Thymus (tissue), 11 donors: ENCODE measurements around the gene SORBS1. TPM values are rescaled to one million over a fixed set of nuclear protein-coding genes. Genes with fewer than 3 reads are reported as not detected.

ENCODE experiments used
- DNase-seq, 9 donors: peaks; one replicate each; pipeline ENCODE4 v3.0.0-alpha.2; 2013; ENCODE audit warnings: low spot score in 9 of 9, low read depth in 6 of 9, missing footprints in 1 of 9
- H3K27ac ChIP-seq, 2 donors: one replicate each; pipeline ENCODE4 v1.5.1; 2013; ENCODE audit warnings: control low read depth in 1 of 2, low read depth in 1 of 2, low read length in 1 of 2, mild to moderate bottlenecking in 1 of 2, moderate library complexity in 1 of 2
- H3K27me3 ChIP-seq, 2 donors: one replicate each; pipeline ENCODE4 v1.5.1; 2013; ENCODE audit warnings: low read length in 1 of 2; ENCODE audit not compliant: control insufficient read depth in 2 of 2, insufficient read depth in 1 of 2
- H3K36me3 ChIP-seq, 2 donors: one replicate each; pipeline ENCODE4 v1.5.1; 2013; ENCODE audit warnings: low read length in 1 of 2, mild to moderate bottlenecking in 1 of 2, moderate library complexity in 1 of 2; ENCODE audit not compliant: control insufficient read depth in 2 of 2, insufficient read depth in 2 of 2
- H3K4me1 ChIP-seq, 2 donors: one replicate each; pipeline ENCODE4 v1.5.1; 2013; ENCODE audit warnings: low read length in 2 of 2; ENCODE audit not compliant: control insufficient read depth in 2 of 2, insufficient read depth in 2 of 2
- H3K4me3 ChIP-seq, 2 donors: one replicate each; pipeline ENCODE4 v1.5.1; 2013; ENCODE audit warnings: low read length in 2 of 2, control low read depth in 1 of 2, mild to moderate bottlenecking in 1 of 2
- H3K9me3 ChIP-seq, 2 donors: one replicate each; pipeline ENCODE4 v1.5.1; 2013; ENCODE audit warnings: low read length in 1 of 2, mild to moderate bottlenecking in 1 of 2; ENCODE audit not compliant: control insufficient read depth in 2 of 2, insufficient read depth in 1 of 2
- WGBS: extraction: QIAGEN DNeasy Blood & Tissue Kit; methylation state at CpG from one replicate; pipeline ENCODE4 v1.1.7; 2013; 5-methylcytosine and 5-hydroxymethylcytosine counted together
- polyA plus RNA-seq: library from polyadenylated mRNA; stranded (reverse); fragments of 200-250 nt; gene quantifications from one replicate; pipeline ENCODE4 v1.2.3, GENCODE V29; 2013
- total RNA-seq: library from RNA; stranded (reverse); fragments of 120-200 nt; gene quantifications from one replicate; pipeline ENCODE4 v1.2.4, GENCODE V29; 2013
- donor health status: healthy.

The SORBS1 gene
- total and polyA plus RNA-seq, 2 donors, result 1.9 to 25.3 TPM

GRCh38 chr10:95293631-95294030 lies 267.5 kb downstream of the SORBS1 start:
- H3K27ac ChIP-seq, result no peak overlapping the region
- H3K4me1 ChIP-seq, result peaks cover 18 to 33% of the 10 kb centered on the region in 2 donors
- no peaks in the 10 kb centered on the region for H3K36me3 ChIP-seq
- WGBS, result 97% methylated on average over 3 of the region's 3 CpGs
- DNase-seq, result no peak
- H3K27me3 ChIP-seq, result peaks cover 7 to 30% of the 10 kb centered on the region in 2 donors
- H3K4me3 ChIP-seq, result no peak overlapping the region
- peaks cover 0 to 11% of the 10 kb centered on the region in 2 donors for H3K9me3 ChIP-seq

- no peak for DNase-seq
- WGBS, result 73% methylated on average over 19 of the region's 19 CpGs
- peaks cover 0 to 11% of the 10 kb centered on the region in 2 donors for H3K9me3 ChIP-seq
- peak overlapping the region in 1 of 2 donors; percentile 32 for H3K27ac ChIP-seq
- H3K36me3 ChIP-seq, result no peaks in the 10 kb centered on the region
- H3K4me3 ChIP-seq, result peak overlapping the region; percentile 22 to 65
- peaks cover 7 to 30% of the 10 kb centered on the region in 2 donors for H3K27me3 ChIP-seq
- H3K4me1 ChIP-seq, result peaks cover 18 to 26% of the 10 kb centered on the region in 2 donors
These were observed 269.7 kb downstream of the SORBS1 start for GRCh38 chr10:95291365-95292039.

GRCh38 chr10:95290461-95291364 lies 270.5 kb downstream of the SORBS1 start, which contains the start of gene PDLIM1:
Gene PDLIM1 (minus strand): TSS chr10:95291003. CDS start chr10:95290915, 88 bp downstream.
- Histone ChIP-seq H3K27ac (peak within 1 kb of the TSS; percentile 32 to 77), H3K27me3 (peaks cover 7 to 30% of the 10 kb centered on the region in 2 donors), H3K36me3 (no peaks in the 10 kb centered on the region), H3K9me3 (peaks cover 0 to 11% of the 10 kb centered on the region in 2 donors), H3K4me3 (peak within 1 kb of the TSS; percentile 61 to 65), H3K4me1 (peaks cover 16 to 19% of the 10 kb centered on the region in 2 donors)
- 1% methylated on average over 119 of the region's 119 CpGs for WGBS
- peak in 4 of 9 donors; percentile 24 to 61 (median 34) for DNase-seq

GRCh38 chr10:95289921-95290421 lies 271.2 kb downstream of the SORBS1 start:
- peaks cover 10 to 12% of the 10 kb centered on the region in 2 donors for H3K4me1 ChIP-seq
- peaks cover 7 to 30% of the 10 kb centered on the region in 2 donors for H3K27me3 ChIP-seq
- H3K4me3 ChIP-seq, result peak overlapping the region; percentile 61 to 65
- DNase-seq, result no peak
- 72% methylated on average over 14 of the region's 14 CpGs for WGBS
- peak overlapping the region; percentile 8 to 77 for H3K27ac ChIP-seq
- peaks cover 0 to 8% of the 10 kb centered on the region in 2 donors for H3K9me3 ChIP-seq
- H3K36me3 ChIP-seq, result no peaks in the 10 kb centered on the region

GRCh38 chr10:95289003-95289920 lies 271.9 kb downstream of the SORBS1 start:
- H3K27me3 ChIP-seq, result peaks cover 7 to 30% of the 10 kb centered on the region in 2 donors
- peak overlapping the region; percentile 4 to 61 for H3K4me3 ChIP-seq
- 93% methylated on average over 12 of the region's 12 CpGs for WGBS
- H3K36me3 ChIP-seq, result no peaks in the 10 kb centered on the region
- H3K9me3 ChIP-seq, result peaks cover 0 to 8% of the 10 kb centered on the region in 2 donors
- peak overlapping the region; percentile 8 to 38 for H3K27ac ChIP-seq
- H3K4me1 ChIP-seq, result peaks cover 4 to 5% of the 10 kb centered on the region in 2 donors
- DNase-seq, result no peak

- no peak overlapping the region for H3K27ac ChIP-seq
- H3K27me3 ChIP-seq, result peaks cover 7 to 30% of the 10 kb centered on the region in 2 donors
- WGBS, result 89% methylated on average over 1 of the region's 1 CpG
- no peak overlapping the region for H3K4me3 ChIP-seq
- peaks cover 4 to 5% of the 10 kb centered on the region in 2 donors for H3K4me1 ChIP-seq
- DNase-seq, result no peak
- H3K36me3 ChIP-seq, result no peaks in the 10 kb centered on the region
- H3K9me3 ChIP-seq, result peaks cover 0 to 8% of the 10 kb centered on the region in 2 donors
These were observed 272.9 kb downstream of the SORBS1 start for GRCh38 chr10:95288303-95288702.

GRCh38 chr10:95287281-95287680 lies 273.9 kb downstream of the SORBS1 start:
- H3K4me1 ChIP-seq, result peaks cover 4 to 5% of the 10 kb centered on the region in 2 donors

GRCh38 chr10:95286707-95287106 lies 274.5 kb downstream of the SORBS1 start:
- no peak for DNase-seq
- Histone ChIP-seq H3K9me3 (peaks cover 0 to 4% of the 10 kb centered on the region in 2 donors), H3K27me3 (peaks cover 7 to 25% of the 10 kb centered on the region in 2 donors), H3K27ac (no peak overlapping the region), H3K4me3 (no peak overlapping the region), H3K36me3 (no peaks in the 10 kb centered on the region), H3K4me1 (peaks cover 4 to 5% of the 10 kb centered on the region in 2 donors)
- 64% methylated on average over 1 of the region's 1 CpG for WGBS

More at GRCh38 chr10:95287281-95287680, 273.9 kb downstream of the SORBS1 start:
- Histone ChIP-seq H3K36me3 (no peaks in the 10 kb centered on the region), H3K9me3 (peaks cover 0 to 8% of the 10 kb centered on the region in 2 donors), H3K4me3 (no peak overlapping the region), H3K27me3 (peaks cover 7 to 30% of the 10 kb centered on the region in 2 donors), H3K27ac (no peak overlapping the region)
- 82% methylated on average over 3 of the region's 3 CpGs for WGBS
- DNase-seq, result no peak
